Measurements from ENCODE around the gene KCNJ16.

Gene KCNJ16

GRCh38 chr17:70098030-70098429, 23.0 kb downstream of the KCNJ16 start:
- no peak for DNase-seq (ENCODE audit: low spot score)

- no peak for DNase-seq (ENCODE audit: low spot score)
Measured at GRCh38 chr17:70099294-70099693, 24.3 kb downstream of the KCNJ16 start.

- DNase-seq (ENCODE audit: low spot score) = no peak
Measured at GRCh38 chr17:70099884-70100283, 24.9 kb downstream of the KCNJ16 start.

GRCh38 chr17:70100983-70101382, 26.0 kb downstream of the KCNJ16 start:
- DNase-seq (ENCODE audit: low spot score) = no peak

- no peak for DNase-seq (ENCODE audit: low spot score)
Measured at GRCh38 chr17:70102531-70102930, 27.5 kb downstream of the KCNJ16 start.

- no peak for DNase-seq (ENCODE audit: low spot score)
Measured at GRCh38 chr17:70104791-70105523, 29.9 kb downstream of the KCNJ16 start.

- DNase-seq (ENCODE audit: low spot score) = no peak
Measured at GRCh38 chr17:70105641-70106040, 30.6 kb downstream of the KCNJ16 start.

- DNase-seq (ENCODE audit: low spot score) = no peak
Measured at GRCh38 chr17:70106551-70106950, 31.5 kb downstream of the KCNJ16 start.

- DNase-seq (ENCODE audit: low spot score) = no peak
Measured at GRCh38 chr17:70107441-70107840, 32.4 kb downstream of the KCNJ16 start.

GRCh38 chr17:70107904-70108565, 33.0 kb downstream of the KCNJ16 start:
- DNase-seq (ENCODE audit: low spot score) = no peak

- DNase-seq (ENCODE audit: low spot score) = no peak
Measured at GRCh38 chr17:70109497-70109896, 34.5 kb downstream of the KCNJ16 start.

GRCh38 chr17:70110443-70110880, 35.4 kb downstream of the KCNJ16 start:
- no peak for DNase-seq (ENCODE audit: low spot score)

GRCh38 chr17:70111201-70111600, 36.2 kb downstream of the KCNJ16 start:
- no peak for DNase-seq (ENCODE audit: low spot score)

- no peak for DNase-seq (ENCODE audit: low spot score)
Measured at GRCh38 chr17:70114405-70114804, 39.4 kb downstream of the KCNJ16 start.

- DNase-seq (ENCODE audit: low spot score) = no peak
Measured at GRCh38 chr17:70115126-70115525, 40.1 kb downstream of the KCNJ16 start.

- DNase-seq (ENCODE audit: low spot score) = no peak
Measured at GRCh38 chr17:70116919-70117318, 41.9 kb downstream of the KCNJ16 start.

GRCh38 chr17:70119545-70119944, 44.5 kb downstream of the KCNJ16 start:
- no peak for DNase-seq (ENCODE audit: low spot score)

GRCh38 chr17:70119983-70120382, 45.0 kb downstream of the KCNJ16 start:
- no peak for DNase-seq (ENCODE audit: low spot score)

- DNase-seq (ENCODE audit: low spot score) = no peak
Measured at GRCh38 chr17:70120425-70120824, 45.4 kb downstream of the KCNJ16 start.

GRCh38 chr17:70121126-70121525, 46.1 kb downstream of the KCNJ16 start:
- DNase-seq (ENCODE audit: low spot score) = no peak

GRCh38 chr17:70123193-70123592, 48.2 kb downstream of the KCNJ16 start:
- DNase-seq (ENCODE audit: low spot score) = no peak

GRCh38 chr17:70124723-70125122, 49.7 kb downstream of the KCNJ16 start:
- DNase-seq (ENCODE audit: low spot score) = no peak

GRCh38 chr17:70127221-70127873, 52.3 kb downstream of the KCNJ16 start:
- DNase-seq (ENCODE audit: low spot score) = no peak

All from SW480 (cell line).